Stimulated activated CD4-positive, alpha-beta T cell treated with anti-CD3 and anti-CD28 coated beads, Interleukin-15, amount 100 ng/mL, for 24 hours (primary cell): ENCODE measurements around the gene DESI2.
"Not testable (repeated sequence)": the region's sequence is repeated elsewhere in the genome, so short reads cannot be mapped to it uniquely, and the experiment has no call there.

ENCODE experiments used
- DNase-seq: peaks from one replicate; pipeline ENCODE4 v3.0.0-alpha.2; 2020

The DESI2 gene

GRCh38 chr1:244655186-244655585, 2.3 kb downstream of the DESI2 start:
- DNase-seq = no peak

DNA sequence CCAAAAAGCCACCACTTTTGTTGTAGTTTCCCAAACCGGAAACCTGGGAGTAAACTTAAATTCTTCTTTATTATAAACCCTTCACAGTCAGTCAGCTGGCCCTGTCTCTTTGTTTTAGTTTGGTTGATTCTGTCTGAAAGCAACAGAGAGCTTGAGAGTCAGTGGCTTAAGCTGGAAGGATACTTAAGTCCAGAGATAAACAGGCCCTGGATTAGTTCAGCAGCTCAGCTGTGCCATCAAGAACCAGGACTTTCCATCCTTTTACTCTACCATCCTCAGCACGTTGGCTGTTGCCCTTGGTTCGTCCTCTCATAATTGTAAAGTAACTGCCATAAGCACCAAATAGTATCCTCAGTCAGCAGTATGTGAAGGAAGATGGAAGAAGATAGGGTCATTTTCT, 4.5 kb downstream of the DESI2 start:
- DNase-seq = no peak

- no peak for DNase-seq
Measured at GRCh38 chr1:244659694-244660093, 6.8 kb downstream of the DESI2 start.

- no peak for DNase-seq
Measured at GRCh38 chr1:244660595-244660994, 7.7 kb downstream of the DESI2 start.

GRCh38 chr1:244661569-244662312, 8.8 kb downstream of the DESI2 start:
- DNase-seq = not testable (repeated sequence)

GRCh38 chr1:244662599-244662998, 9.7 kb downstream of the DESI2 start:
- no peak for DNase-seq

GRCh38 chr1:244664353-244664752, 11.4 kb downstream of the DESI2 start:
- DNase-seq = no peak

- DNase-seq = no peak
Measured at GRCh38 chr1:244665771-244666217, 12.9 kb downstream of the DESI2 start.

- DNase-seq = not testable (repeated sequence)
Measured at GRCh38 chr1:244666672-244667418, 13.9 kb downstream of the DESI2 start.

GRCh38 chr1:244667797-244668196, 14.9 kb downstream of the DESI2 start:
- no peak for DNase-seq

- DNase-seq = no peak
Measured at GRCh38 chr1:244672946-244673682, 20.2 kb downstream of the DESI2 start.

DNA sequence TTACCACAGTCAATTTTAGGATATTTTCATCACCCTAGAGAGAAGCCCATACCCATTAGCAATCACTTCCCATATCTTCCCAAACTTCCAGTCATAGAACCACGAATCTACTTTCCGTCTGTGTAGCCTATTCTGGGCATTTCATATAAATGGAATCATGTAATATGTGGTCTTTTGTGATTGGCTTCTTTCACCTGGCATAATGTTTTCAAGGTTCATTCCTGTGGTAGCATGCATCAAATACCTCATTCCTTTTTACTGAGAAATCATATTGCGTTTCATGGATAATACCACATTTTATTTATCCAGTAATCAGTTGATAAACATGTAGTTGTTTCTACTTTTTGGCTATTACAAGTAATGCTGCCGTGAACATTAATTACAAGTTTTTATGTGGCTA, 21.5 kb downstream of the DESI2 start:
- no peak for DNase-seq

DNA sequence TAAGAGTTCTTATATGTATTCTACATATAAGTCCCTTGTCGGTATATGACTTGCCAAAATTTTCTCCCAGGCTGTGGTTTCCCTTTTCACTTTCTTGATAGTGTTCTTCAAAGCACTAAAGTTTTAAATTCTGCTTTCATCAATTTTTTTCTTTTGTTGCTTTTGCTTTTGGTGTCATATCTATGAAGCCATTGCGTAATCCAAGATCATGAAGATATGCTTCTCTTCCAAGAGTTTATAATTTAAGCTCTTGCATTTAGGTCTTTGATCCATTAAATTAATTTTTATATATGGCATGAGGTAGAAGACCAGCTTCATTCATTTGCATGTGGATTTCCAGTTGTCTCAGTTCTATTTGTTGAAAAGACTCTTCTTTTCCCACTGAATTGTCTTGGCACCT, 22.2 kb downstream of the DESI2 start:
- no peak for DNase-seq

GRCh38 chr1:244678697-244679096, 25.8 kb downstream of the DESI2 start:
- no peak for DNase-seq

- no peak for DNase-seq
Measured at GRCh38 chr1:244680667-244681066, 27.7 kb downstream of the DESI2 start.

GRCh38 chr1:244682087-244682486, 29.2 kb downstream of the DESI2 start:
- DNase-seq = not testable (repeated sequence)

DNA sequence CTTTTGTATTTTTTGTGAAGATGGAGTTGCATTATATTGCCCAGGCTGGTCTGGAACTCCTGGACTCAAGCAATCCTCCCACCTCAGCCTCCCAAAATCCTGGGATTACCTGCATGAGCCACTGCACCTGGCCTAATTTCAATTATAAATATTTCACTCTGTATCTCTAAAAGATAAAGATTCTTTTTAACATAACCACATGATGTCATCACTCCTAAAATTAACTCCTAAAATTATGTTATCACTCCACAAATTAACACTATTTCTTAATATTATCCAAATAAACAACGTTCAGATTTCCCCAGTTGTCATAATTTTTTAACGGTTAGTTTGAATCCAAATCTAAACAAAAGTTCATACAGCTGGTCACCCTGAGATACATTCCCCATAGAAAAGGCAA, 43.0 kb downstream of the DESI2 start:
- DNase-seq = no peak

- DNase-seq = no peak
Measured at GRCh38 chr1:244699741-244700140, 46.8 kb downstream of the DESI2 start.

DNA sequence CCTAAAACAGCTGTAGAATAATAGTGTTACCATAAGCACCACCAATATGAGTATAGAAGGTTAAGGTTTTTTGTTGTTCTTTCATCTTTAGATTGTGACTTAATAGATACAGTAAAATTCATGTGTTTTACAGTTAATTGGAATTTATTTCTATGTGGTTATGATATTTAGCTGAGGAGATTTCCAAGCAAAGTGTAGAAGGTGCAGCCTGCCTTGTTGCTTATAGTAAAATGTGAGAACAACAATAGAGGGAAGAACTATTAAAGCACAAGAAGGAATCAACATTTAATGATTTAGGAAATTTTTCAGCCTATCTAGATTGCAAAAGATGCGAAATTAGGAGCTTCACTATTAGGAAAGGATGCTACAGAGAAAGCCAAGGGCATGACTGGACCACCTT, 47.9 kb downstream of the DESI2 start:
- no peak for DNase-seq

GRCh38 chr1:244702620-244703019, 49.7 kb downstream of the DESI2 start:
- no peak for DNase-seq

- DNase-seq = no peak
Measured at GRCh38 chr1:244704107-244704506, 51.2 kb downstream of the DESI2 start.

DNA sequence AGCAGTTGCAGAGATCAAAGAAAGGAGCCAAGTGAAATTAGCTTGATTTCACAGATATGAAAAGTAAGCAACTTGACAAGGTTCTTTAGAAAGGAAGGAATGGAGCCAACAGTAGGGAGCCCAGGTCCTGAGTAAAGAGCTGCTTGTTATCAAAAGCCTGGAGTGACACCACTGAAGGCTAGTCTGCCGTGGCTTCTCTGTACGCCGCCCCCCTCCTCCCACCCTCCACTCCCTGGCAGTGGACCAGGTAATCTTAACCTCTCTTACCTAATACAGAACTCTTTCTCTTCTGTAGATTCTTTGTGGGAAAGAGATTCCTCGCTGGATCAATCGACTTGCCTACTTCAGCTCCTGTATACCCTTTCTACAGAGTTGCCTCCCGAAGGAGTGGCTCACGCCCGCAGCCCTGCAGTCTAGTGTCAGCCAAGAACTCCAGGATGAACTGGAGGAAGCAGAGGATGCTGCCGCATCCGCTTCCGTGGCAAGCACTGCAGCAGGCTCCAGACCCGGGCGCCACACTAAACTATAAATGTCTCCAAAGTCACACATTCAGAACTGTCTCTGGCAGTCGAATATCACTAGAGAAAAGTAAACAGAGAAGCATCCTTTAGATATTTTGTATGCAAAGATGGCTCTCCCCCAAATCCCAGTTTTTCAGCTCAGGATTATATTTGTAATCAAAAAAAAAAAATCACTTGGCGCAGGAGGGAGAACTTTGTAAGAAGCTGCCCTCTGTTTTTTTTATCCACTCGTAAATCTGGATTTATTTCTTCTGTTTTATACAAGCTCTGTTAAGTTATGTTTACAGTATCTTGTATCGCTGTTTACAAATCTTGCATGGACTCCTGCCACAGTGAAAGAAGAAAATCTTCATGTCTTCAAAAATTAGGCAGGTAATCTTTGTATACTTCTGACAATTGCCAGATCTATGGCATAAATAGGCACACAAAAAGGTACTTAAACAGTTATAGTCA, 52.6 kb downstream of the DESI2 start:
- DNase-seq = no peak
